Ovary (tissue), 3 donors: ENCODE measurements around the gene S100A5.

Experiments used
- CTCF ChIP-seq, 3 donors: fragments of 450-650 bp in 2 of 3; fragments of 200-600 bp in 1 of 3; IDR thresholded peaks; one replicate each; pipeline versions ENCODE4 v1.5.1 to v1.8.0; 2016 to 2022; ENCODE audit warnings: antibody characterized with exemption in 3 of 3, mild to moderate bottlenecking in 1 of 3
- EP300 ChIP-seq: sonication (generic); formaldehyde crosslinking; IDR thresholded peaks from one replicate; pipeline ENCODE4 v1.6.1; 2017; ENCODE audit warnings: antibody characterized with exemption
- POLR2A ChIP-seq: fragments of 450-650 bp; IDR thresholded peaks from one replicate; pipeline ENCODE4 v1.6.1; 2017; ENCODE audit warnings: antibody characterized with exemption, mild to moderate bottlenecking, moderate library complexity
- donor health status: DM: no; HTN: no; CAD: no.

GRCh38 chr1:153535242-153536011 is 5.3 kb downstream of the S100A5 start, which contains the start of gene S100A6:
- TF ChIP-seq EP300: no peak
- no peak for TF ChIP-seq CTCF (IDR thresholded peaks at IDR 0.05)
- TF ChIP-seq POLR2A: no peak
